GM12864 (cell line): ENCODE measurements around the gene BTLA.

Experiments used
- DNase-seq: peaks from one replicate; pipeline ENCODE4 v3.0.0-alpha.2; 2011; ENCODE audit warnings: low read depth
- H3K4me3 ChIP-seq: 2 replicates; pipeline ENCODE4 v1.5.1; 2011; ENCODE audit warnings: mild to moderate bottlenecking, low read depth, low read length, control low read depth
- CTCF ChIP-seq: IDR thresholded peaks from 2 replicates; pipeline ENCODE4 v1.5.1; 2011; ENCODE audit warnings: low read depth, mild to moderate bottlenecking, moderate library complexity, low read length, control low read depth, inconsistent platforms; ENCODE audit errors: missing control alignments

The BTLA gene

GRCh38 chr3:112477891-112478290 is 21.4 kb downstream of the BTLA start:
- TF ChIP-seq CTCF, result no peak
- no peak for DNase-seq

GRCh38 chr3:112476346-112476745 is 22.9 kb downstream of the BTLA start:
- no peak for TF ChIP-seq CTCF
- DNase-seq, result no peak
- H3K4me3 ChIP-seq, result no peak overlapping the region

More at GRCh38 chr3:112477891-112478290, 21.4 kb downstream of the BTLA start:
- H3K4me3 ChIP-seq, result no peak overlapping the region

DNA sequence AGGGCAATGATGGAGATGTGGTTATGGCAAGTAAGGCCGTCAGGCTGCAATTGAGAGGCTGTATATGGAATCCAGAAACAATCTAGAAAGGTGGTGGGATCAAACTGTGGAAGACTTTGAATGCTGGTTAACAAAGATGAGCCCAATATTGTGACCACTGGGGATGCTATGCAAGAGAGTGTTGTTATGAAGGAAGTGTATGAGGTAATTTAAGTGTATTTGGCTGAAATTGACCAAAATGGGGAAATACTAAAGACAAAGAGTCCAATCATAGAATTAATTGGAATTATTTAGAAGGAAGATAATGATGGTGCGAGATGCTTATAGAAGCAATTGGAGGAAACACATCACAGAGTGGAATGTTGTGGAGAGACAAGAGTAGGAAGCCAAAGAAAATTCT is 24.5 kb downstream of the BTLA start:
- H3K4me3 ChIP-seq, result no peak overlapping the region
- no peak for TF ChIP-seq CTCF
- no peak for DNase-seq

GRCh38 chr3:112472691-112473090 is 26.6 kb downstream of the BTLA start:
- no peak overlapping the region for H3K4me3 ChIP-seq
- no peak for DNase-seq
- TF ChIP-seq CTCF, result no peak

DNA sequence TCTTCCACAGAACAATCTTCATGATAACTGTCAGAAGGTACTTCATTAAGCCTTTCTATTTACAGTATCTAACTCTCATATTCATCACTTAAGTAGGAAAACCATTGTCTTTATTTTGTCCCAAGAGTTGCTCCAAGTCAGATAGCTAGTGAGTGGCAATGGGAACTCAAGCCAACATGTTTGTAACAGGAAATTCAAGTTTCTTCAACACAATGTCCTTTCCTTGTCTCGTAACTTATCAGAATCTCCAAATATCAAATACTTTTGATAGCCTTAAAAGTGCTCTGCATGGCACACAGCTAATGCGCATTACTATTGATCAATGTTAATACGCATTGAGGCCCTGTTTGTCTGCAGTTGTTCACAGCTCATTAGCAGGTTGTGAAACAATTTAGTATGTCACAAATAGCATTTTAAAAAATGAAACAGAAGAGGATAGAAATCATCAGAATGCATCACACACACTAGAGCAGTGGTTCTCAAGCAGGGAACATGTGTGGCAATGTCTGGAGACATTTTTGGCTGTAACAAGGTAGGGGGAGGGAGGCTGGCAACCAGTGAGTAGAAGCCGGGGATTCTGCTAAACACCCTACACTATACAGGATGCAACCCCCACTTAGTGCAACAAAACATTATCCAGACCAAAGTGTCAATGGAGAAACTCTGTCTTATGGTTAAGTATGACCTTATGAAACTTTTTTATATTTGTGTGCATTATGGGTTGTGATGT is 27.5 kb downstream of the BTLA start:
- DNase-seq, result no peak
- no peak overlapping the region for H3K4me3 ChIP-seq
- no peak for TF ChIP-seq CTCF

GRCh38 chr3:112470788-112471187 is 28.5 kb downstream of the BTLA start:
- DNase-seq, result no peak
- no peak for TF ChIP-seq CTCF
- H3K4me3 ChIP-seq, result no peak overlapping the region

DNA sequence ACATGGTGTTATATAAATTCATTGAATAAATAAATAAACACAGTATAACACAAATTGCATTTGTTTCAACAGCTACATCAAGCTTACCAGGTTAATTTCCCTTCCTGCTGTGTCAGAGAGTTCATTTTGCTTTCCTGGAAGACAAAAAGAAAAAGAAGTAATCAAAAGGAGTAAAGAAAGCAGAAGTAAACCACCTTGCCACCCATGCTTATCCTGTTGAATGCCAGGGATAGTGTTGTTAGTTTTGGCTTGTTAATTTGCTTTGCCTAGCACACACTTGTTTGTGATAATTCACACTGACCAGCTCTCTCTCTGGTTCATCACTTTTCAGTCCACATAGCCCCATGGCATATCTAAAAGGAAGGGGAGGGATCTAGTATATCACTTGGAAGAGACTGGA is 29.6 kb downstream of the BTLA start:
- no peak for DNase-seq
- no peak for TF ChIP-seq CTCF
- no peak overlapping the region for H3K4me3 ChIP-seq
